ENCODE measurements around the gene CLSTN3. TPM values are rescaled to one million over a fixed set of nuclear protein-coding genes. Genes with fewer than 3 reads are reported as not detected.

CLSTN3 gene
- total RNA-seq, 1 experiment from 2014 or later, result 111 TPM

- intact Hi-C loops (cut with micrococcal nuclease; ENCODE audit: unreplicated experiment), result no loop called here
- H3F3A ChIP-seq (ENCODE audit: insufficient read depth, low read depth), result no peaks in the 10 kb centered on the region; the same call in 1 of the 2 replicates
- CTCF ChIA-PET, result interaction anchor here (0.7 to 1.1 kb wide), 3 partner anchors 10 to 220 kb away, joined by 3 to 4 read pairs (median 4); no protein-coding TSS in a partner anchor
Measured at GRCh38 chr12:7089196-7089871, 40.8 kb upstream of the CLSTN3 start.

GRCh38 chr12:7090222-7090998, 39.8 kb upstream of the CLSTN3 start:
- Histone ChIP-seq H4K20me1 (ENCODE audit: insufficient read depth) (no peaks in the 10 kb centered on the region), H3K9me2 (ENCODE audit: insufficient read depth) (no peaks in the 10 kb centered on the region), H3K4me3 (no peak overlapping the region), H3F3A (ENCODE audit: insufficient read depth, low read depth) (no peaks in the 10 kb centered on the region; the same call in 1 of the 2 replicates), H2AFZ (no peak overlapping the region), H3K4me2 (no peak overlapping the region), H3K9me3 (ENCODE audit: insufficient read depth, low read depth) (no peaks in the 10 kb centered on the region; the same call in 1 of the 2 replicates), H3K79me2 (ENCODE audit: low read depth) (no peaks in the 10 kb centered on the region), H3K27me3 (ENCODE audit: insufficient read depth, low read depth) (no peaks in the 10 kb centered on the region), H3K27ac (no peak overlapping the region), H3K36me3 (ENCODE audit: low read depth) (no peaks in the 10 kb centered on the region), H3K4me1 (replicated peaks; ENCODE audit: insufficient read depth) (no peaks in the 10 kb centered on the region)
- ChIA-PET CTCF (interaction anchor here (0.6 to 1.3 kb wide), 4 partner anchors 11 to 221 kb away, joined by 3 to 11 read pairs (median 4); partner anchors contain the start of genes C1S and LPCAT3), POLR2A (ENCODE audit: unreplicated experiment) (interaction anchor here (1.2 kb wide), 1 partner anchor 18 kb away, joined by 5 read pairs; no protein-coding TSS in a partner anchor)
- no TSS peak for BruUV-seq (replicated peaks)
- DNase-seq, result no peak
- intact Hi-C loops (cut with micrococcal nuclease; ENCODE audit: unreplicated experiment), result loop anchor here (5.0 kb wide), 1 partner anchor 218 kb away; the partner anchor contains the start of gene SPSB2
- TF ChIP-seq EZH2 (IDR thresholded peaks at IDR 0.05; ENCODE audit: low read depth) (no peak), CTCF (conservative IDR thresholded peaks at IDR 0.05) (no peak)

More at GRCh38 chr12:7089196-7089871, 40.8 kb upstream of the CLSTN3 start:
- Histone ChIP-seq H3K4me3 (no peak overlapping the region), H3K4me1 (replicated peaks; ENCODE audit: insufficient read depth) (no peaks in the 10 kb centered on the region), H3K9me2 (ENCODE audit: insufficient read depth) (no peaks in the 10 kb centered on the region), H3K27ac (no peak overlapping the region), H3K27me3 (ENCODE audit: insufficient read depth, low read depth) (no peaks in the 10 kb centered on the region), H3K4me2 (no peak overlapping the region), H3K79me2 (ENCODE audit: low read depth) (no peaks in the 10 kb centered on the region), H3K9me3 (ENCODE audit: insufficient read depth, low read depth) (no peaks in the 10 kb centered on the region; the same call in 1 of the 2 replicates), H4K20me1 (ENCODE audit: insufficient read depth) (no peaks in the 10 kb centered on the region), H2AFZ (no peak overlapping the region), H3K36me3 (ENCODE audit: low read depth) (no peaks in the 10 kb centered on the region)
- TF ChIP-seq EZH2 (IDR thresholded peaks at IDR 0.05; ENCODE audit: low read depth) (no peak), CTCF (conservative IDR thresholded peaks at IDR 0.05) (no peak)
- POLR2A ChIA-PET (ENCODE audit: unreplicated experiment), result interaction anchor here (0.6 kb wide), 1 partner anchor 238 kb away, joined by 3 read pairs; the partner anchor contains the start of gene USP5
- no TSS peak for BruUV-seq (replicated peaks)
- no peak for DNase-seq

GRCh38 chr12:7091171-7091570, 39.0 kb upstream of the CLSTN3 start:
- POLR2A ChIA-PET (ENCODE audit: unreplicated experiment), result interaction anchor here (1.2 kb wide), 1 partner anchor 17 kb away, joined by 5 read pairs; no protein-coding TSS in a partner anchor
- Histone ChIP-seq H3K4me3 (no peak overlapping the region), H3K79me2 (ENCODE audit: low read depth) (no peaks in the 10 kb centered on the region), H3K36me3 (ENCODE audit: low read depth) (no peaks in the 10 kb centered on the region), H3F3A (ENCODE audit: insufficient read depth, low read depth) (peaks cover 3% of the 10 kb centered on the region; the same call in 1 of the 2 replicates), H3K27me3 (ENCODE audit: insufficient read depth, low read depth) (no peaks in the 10 kb centered on the region), H3K27ac (no peak overlapping the region), H2AFZ (no peak overlapping the region), H3K4me1 (replicated peaks; ENCODE audit: insufficient read depth) (no peaks in the 10 kb centered on the region), H3K4me2 (no peak overlapping the region), H4K20me1 (ENCODE audit: insufficient read depth) (no peaks in the 10 kb centered on the region), H3K9me2 (ENCODE audit: insufficient read depth) (no peaks in the 10 kb centered on the region), H3K9me3 (ENCODE audit: insufficient read depth, low read depth) (no peaks in the 10 kb centered on the region)
- CTCF ChIA-PET, result interaction anchor here (0.6 to 1.3 kb wide), 4 partner anchors 11 to 102 kb away, joined by 3 to 11 read pairs (median 3); partner anchors contain the start of genes C1S and LPCAT3
- intact Hi-C loops (cut with micrococcal nuclease; ENCODE audit: unreplicated experiment), result loop anchor here (5.0 kb wide), 1 partner anchor 219 kb away; the partner anchor contains the start of gene SPSB2
- no TSS peak for BruUV-seq (replicated peaks)
- no peak for DNase-seq
- no peak for TF ChIP-seq EZH2 (IDR thresholded peaks at IDR 0.05; ENCODE audit: low read depth)
